Gastrocnemius medialis (tissue), 4 donors: ENCODE measurements around the gene MTA1.

Experiments used
- CTCF ChIP-seq, 5 experiments: fragments of 450-650 bp in 3 of 5; fragments of 200-600 bp in 2 of 5; sonication (generic) in 2 of 5; IDR thresholded peaks in 4 of 5; conservative IDR thresholded peaks in 1 of 5; 1 replicate in 4 of 5; 2 replicates in 1 of 5; pipeline ENCODE4 v1.5.1; 2016 to 2019; ENCODE audit warnings: antibody characterized with exemption in 5 of 5, mild to moderate bottlenecking in 3 of 5, moderate library complexity in 3 of 5
- POLR2A ChIP-seq, 2 donors: fragments of 450-650 bp; IDR thresholded peaks; one replicate each; pipeline ENCODE4 v1.6.1; 2017; ENCODE audit warnings: antibody characterized with exemption in 2 of 2, mild to moderate bottlenecking in 2 of 2, moderate library complexity in 2 of 2

- TF ChIP-seq CTCF (IDR thresholded peaks at IDR 0.05 in 4 of 5, conservative IDR thresholded peaks at IDR 0.05 in 1 of 5), result no peak
- no peak for TF ChIP-seq POLR2A (IDR thresholded peaks at IDR 0.05)
These were observed 6.7 kb upstream of the MTA1 start for GRCh38 chr14:105412771-105413543.
